Endothelial cell of umbilical vein (primary cell): ENCODE results near the gene PCDH9.

Experiments used
- CTCF ChIP-seq, 2 donors: IDR thresholded peaks; 1 replicate in 1 of 2; 2 replicates in 1 of 2; pipeline ENCODE4 v1.5.1; 2011; ENCODE audit warnings: low read length in 2 of 2, mild to moderate bottlenecking in 2 of 2, moderate library complexity in 2 of 2, control low read depth in 1 of 2, inconsistent platforms in 1 of 2, low read depth in 1 of 2; ENCODE audit not compliant: insufficient read depth in 1 of 2; ENCODE audit errors: extremely low read depth in 1 of 2
- MAX ChIP-seq: IDR thresholded peaks from 2 replicates; pipeline ENCODE4 v1.6.1; 2011; ENCODE audit not compliant: insufficient read depth, insufficient read length
- MYC ChIP-seq: IDR thresholded peaks from one replicate; pipeline ENCODE4 v1.6.1; 2011; ENCODE audit warnings: mild to moderate bottlenecking, low read depth, low read length
- POLR2AphosphoS5 ChIP-seq: IDR thresholded peaks from 2 replicates; pipeline ENCODE4 v1.6.1; 2012; ENCODE audit warnings: low read depth, mild to moderate bottlenecking, control low read depth, low read length, moderate library complexity; ENCODE audit not compliant: insufficient read depth

GRCh38 chr13:67193979-67194378, 36.2 kb downstream of the PCDH9 start:
- no peak for TF ChIP-seq CTCF (IDR thresholded peaks at IDR 0.05; ENCODE audit: extremely low read depth in 1 of 2, insufficient read depth in 1 of 2, low read depth in 1 of 2, low read length in 2 of 2)
- no peak for TF ChIP-seq MAX
- TF ChIP-seq MYC, result no peak
- TF ChIP-seq POLR2AphosphoS5, result no peak
